Common myeloid progenitor, CD34-positive (primary cell): ENCODE results near the gene CFH. TPM values are rescaled to one million over a fixed set of nuclear protein-coding genes. Genes with fewer than 3 reads are reported as not detected.

Experiments
- CTCF ChIA-PET: fragments of 350-600 bp; sonication (Branson Sonifier 250); formaldehyde crosslinking; loops from one replicate; lab custom pipeline; 2021; ENCODE audit warnings: antibody characterized with exemption; lab: Charles Lee
- POLR2A ChIA-PET: fragments of 350-600 bp; sonication (Branson Sonifier 250); formaldehyde crosslinking; loops from one replicate; lab custom pipeline; 2021; ENCODE audit warnings: antibody characterized with exemption; lab: Charles Lee
- DNase-seq, 3 donors: peaks; one replicate each; pipeline versions ENCODE4 v3.0.0 to v3.0.0-alpha.2; 2013
- H3K27ac ChIP-seq, 2 experiments: 1 replicate in 1 of 2; 2 replicates in 1 of 2; pipeline ENCODE4 v1.7.0; 2013; ENCODE audit warnings: inconsistent platforms in 2 of 2, low read length in 2 of 2, mild to moderate bottlenecking in 2 of 2, low read depth in 1 of 2, moderate library complexity in 1 of 2; ENCODE audit not compliant: severe bottlenecking in 2 of 2, insufficient read depth in 1 of 2, poor library complexity in 1 of 2
- H3K27me3 ChIP-seq, 5 experiments: replicated peaks in 2 of 5; 1 replicate in 3 of 5; 2 replicates in 2 of 5; pipeline versions ENCODE4 v1.6.1 to v1.7.0; 2013; ENCODE audit warnings: low read length in 4 of 5, mild to moderate bottlenecking in 2 of 5, moderate library complexity in 2 of 5, inconsistent platforms in 1 of 5; ENCODE audit not compliant: insufficient read depth in 5 of 5, control insufficient read depth in 4 of 5
- H3K36me3 ChIP-seq, 4 experiments: 1 replicate in 2 of 4; 2 replicates in 2 of 4; pipeline versions ENCODE4 v1.6.1 to v1.7.0; 2013; ENCODE audit warnings: low read length in 3 of 4, control low read depth in 1 of 4, mild to moderate bottlenecking in 1 of 4; ENCODE audit not compliant: control insufficient read depth in 4 of 4, insufficient read depth in 4 of 4
- H3K4me1 ChIP-seq, 4 experiments: 1 replicate in 3 of 4; 2 replicates in 1 of 4; pipeline versions ENCODE4 v1.6.1 to v1.7.1; 2013; ENCODE audit warnings: low read length in 3 of 4, mild to moderate bottlenecking in 3 of 4, control low read depth in 1 of 4, inconsistent platforms in 1 of 4, moderate library complexity in 1 of 4; ENCODE audit not compliant: control insufficient read depth in 4 of 4, insufficient read depth in 4 of 4; ENCODE audit errors: control extremely low read depth in 1 of 4
- H3K4me3 ChIP-seq, 7 experiments: 1 replicate in 4 of 7; 2 replicates in 3 of 7; pipeline versions ENCODE4 v1.5.1 to v1.7.0; 2013; ENCODE audit warnings: mild to moderate bottlenecking in 7 of 7, low read length in 6 of 7, moderate library complexity in 6 of 7, inconsistent platforms in 2 of 7, low read depth in 2 of 7, control low read depth in 1 of 7; ENCODE audit not compliant: insufficient read depth in 4 of 7, control insufficient read depth in 1 of 7; ENCODE audit errors: extremely low read depth in 1 of 7
- H3K9me3 ChIP-seq, 5 experiments: 1 replicate in 4 of 5; 2 replicates in 1 of 5; pipeline versions ENCODE4 v1.6.1 to v1.7.1; 2013; ENCODE audit warnings: low read length in 4 of 5, mild to moderate bottlenecking in 2 of 5, inconsistent platforms in 1 of 5, low read depth in 1 of 5, moderate library complexity in 1 of 5; ENCODE audit not compliant: control insufficient read depth in 4 of 5, insufficient read depth in 2 of 5; ENCODE audit errors: control extremely low read depth in 1 of 5
- WGBS: methylation state at CpG from one replicate; pipeline ENCODE4 v1.1.5; 2013; ENCODE audit not compliant: insufficient coverage; 5-methylcytosine and 5-hydroxymethylcytosine counted together
- polyA plus RNA-seq: library from polyadenylated mRNA; unstranded; fragments of 120-200 nt; gene quantifications from one replicate; pipeline ENCODE4 v1.2.1, GENCODE V29; 2013

The CFH gene
- 39.1 TPM for polyA plus RNA-seq

DNA sequence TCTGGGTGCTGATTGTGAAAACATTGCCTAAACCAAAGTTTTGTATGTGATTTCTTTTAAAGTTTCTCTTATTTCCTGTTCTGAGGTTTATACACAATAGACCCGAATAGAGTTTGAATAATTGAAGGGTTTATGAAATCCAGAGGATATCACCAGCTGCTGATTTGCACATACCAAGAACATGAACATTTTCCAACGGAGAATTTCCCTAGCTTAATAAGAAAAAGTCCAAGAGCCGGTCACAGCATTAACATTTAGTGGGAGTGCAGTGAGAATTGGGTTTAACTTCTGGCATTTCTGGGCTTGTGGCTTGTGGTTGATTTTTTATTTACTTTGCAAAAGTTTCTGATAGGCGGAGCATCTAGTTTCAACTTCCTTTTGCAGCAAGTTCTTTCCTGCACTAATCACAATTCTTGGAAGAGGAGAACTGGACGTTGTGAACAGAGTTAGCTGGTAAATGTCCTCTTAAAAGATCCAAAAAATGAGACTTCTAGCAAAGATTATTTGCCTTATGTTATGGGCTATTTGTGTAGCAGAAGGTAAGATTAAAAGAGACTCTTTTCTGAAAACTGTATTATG, at the start of gene CFH:
Gene CFH, plus strand, starts transcription at position 407 of the 579 bp plus-strand sequence. Its CDS starts 75 bp downstream, at position 482.
- no peaks in the 10 kb centered on the region for H3K27me3 ChIP-seq
- peak within 1 kb of the TSS in 1 of 2 experiments; percentile 71 for H3K27ac ChIP-seq
- peak; percentile 30 to 75 (median 74) for DNase-seq
- WGBS = no CpG with 5 or more reads among the region's 5 CpGs
- peak within 1 kb of the TSS in 6 of 7 experiments; percentile 56 to 83 (median 68) for H3K4me3 ChIP-seq
- ChIA-PET CTCF (interaction anchor here (0.9 kb wide), 2 partner anchors 10 to 296 kb away, joined by 3 read pairs; no protein-coding TSS in a partner anchor), POLR2A (no interaction called here)
- no peaks in the 10 kb centered on the region for H3K36me3 ChIP-seq
- H3K4me1 ChIP-seq = peaks cover 0 to 24% (median 11%) of the 10 kb centered on the region in 4 experiments
- no peaks in the 10 kb centered on the region for H3K9me3 ChIP-seq

DNA sequence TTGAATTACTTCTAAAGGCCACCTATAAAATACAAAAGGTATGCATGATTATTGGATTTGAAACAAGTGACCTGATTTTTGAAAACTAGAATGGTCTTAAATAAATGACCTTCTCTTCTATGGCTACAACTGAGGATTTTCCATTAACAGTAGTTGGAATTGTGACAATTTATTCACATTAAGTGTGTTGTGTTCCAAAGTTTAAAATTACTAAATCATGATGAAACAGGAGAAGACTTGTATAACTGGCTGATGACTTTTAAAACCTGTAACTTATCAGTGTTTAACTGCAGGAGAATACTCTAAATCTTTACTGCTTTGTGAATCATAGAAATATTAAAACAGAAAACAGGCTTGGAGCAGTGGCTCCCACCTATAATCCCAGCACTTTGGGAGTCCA, 48.2 kb upstream of the CFH start:
- Histone ChIP-seq H3K36me3 (no peaks in the 10 kb centered on the region), H3K9me3 (no peaks in the 10 kb centered on the region), H3K27ac (no peak overlapping the region), H3K4me1 (peaks cover 0 to 12% (median 9%) of the 10 kb centered on the region in 4 experiments), H3K4me3 (no peak overlapping the region), H3K27me3 (no peaks in the 10 kb centered on the region)
- no peak for DNase-seq
- ChIA-PET POLR2A (no interaction called here), CTCF (no interaction called here)

DNA sequence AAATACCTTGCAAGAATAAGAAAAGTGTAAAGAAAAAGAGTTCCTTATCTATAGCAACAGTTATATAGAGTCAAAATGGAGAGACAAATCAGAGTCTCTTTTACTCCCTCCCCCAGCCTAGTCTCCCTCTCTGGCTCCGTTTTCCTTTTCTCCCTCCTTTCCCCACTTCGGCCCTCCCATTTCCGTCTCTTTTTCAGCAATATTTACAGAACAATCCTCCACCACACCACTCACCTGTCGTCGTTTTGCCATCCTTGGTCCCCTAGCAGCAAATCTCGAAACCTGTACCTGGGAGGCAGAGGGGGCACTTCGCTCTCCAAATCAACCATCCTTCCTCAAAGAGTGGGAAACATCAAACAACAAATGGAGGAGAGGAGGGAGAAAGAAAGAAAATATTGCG, 43.9 kb upstream of the CFH start:
- H3K4me1 ChIP-seq = peaks cover 0 to 18% (median 13%) of the 10 kb centered on the region in 4 experiments
- H3K27me3 ChIP-seq = no peaks in the 10 kb centered on the region
- peak in 1 of 3 donors; percentile 19 for DNase-seq
- peak overlapping the region; percentile 66 to 90 (median 78) for H3K4me3 ChIP-seq
- CTCF ChIA-PET = no interaction called here
- no peak overlapping the region for H3K27ac ChIP-seq
- POLR2A ChIA-PET = no interaction called here
- no peaks in the 10 kb centered on the region for H3K36me3 ChIP-seq
- no peaks in the 10 kb centered on the region for H3K9me3 ChIP-seq
- WGBS = 0% methylated on average over 4 of the region's 8 CpGs

DNA sequence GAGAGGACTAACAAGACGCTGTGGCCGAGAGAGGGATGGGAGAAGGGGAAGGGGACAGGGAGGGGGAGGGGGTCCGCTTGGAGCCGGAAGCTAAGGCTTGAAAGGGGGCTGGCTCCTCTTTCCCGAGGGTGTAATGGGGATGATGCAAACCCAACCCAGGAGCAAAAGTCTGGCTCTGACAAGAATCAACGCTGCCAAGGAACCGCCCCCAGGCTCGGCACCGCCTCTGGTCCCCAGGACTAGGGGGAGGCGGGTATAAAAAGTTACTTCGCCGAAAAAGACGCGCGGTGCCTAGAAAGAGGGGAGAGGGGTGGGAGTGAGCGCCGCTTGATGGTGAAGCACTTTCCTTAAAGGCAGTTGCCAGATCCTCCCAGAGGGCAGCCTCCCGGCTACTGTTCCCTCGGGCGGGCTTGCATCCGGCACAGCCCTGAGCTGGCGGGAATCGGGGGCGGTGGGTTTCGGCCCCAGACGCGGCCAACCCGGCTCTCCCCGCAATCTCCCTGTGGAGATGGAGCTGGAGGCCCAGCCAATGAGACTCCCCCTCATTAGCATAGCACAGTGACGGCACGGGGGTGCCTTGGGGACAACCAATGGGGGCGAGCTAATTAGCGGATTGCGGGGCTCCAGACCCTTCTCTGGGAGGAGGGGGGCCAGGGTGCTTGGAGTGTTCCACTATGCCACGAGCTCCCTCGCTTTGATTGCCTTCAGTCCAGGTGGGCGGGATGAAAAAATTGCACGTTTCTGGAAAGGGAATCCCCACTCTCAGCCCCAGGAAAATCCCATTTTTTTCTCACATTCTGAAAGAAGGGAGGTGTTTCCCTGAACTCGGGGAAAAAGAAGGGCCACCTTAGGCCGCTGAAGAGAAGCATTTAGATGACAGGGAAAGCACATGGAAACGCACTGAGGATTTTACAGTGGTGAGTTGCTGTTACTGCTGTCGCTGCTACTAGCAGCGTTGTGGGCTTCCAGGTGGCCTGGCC, 43.2 kb upstream of the CFH start, which contains the start of gene KCNT2:
Gene KCNT2, minus strand, starts transcription at position 51 of the 980 bp plus-strand sequence. CDS start 131 bp downstream, outside the sequence.
- no peaks in the 10 kb centered on the region for H3K9me3 ChIP-seq
- ChIA-PET CTCF (interaction anchor here (0.9 to 1.5 kb wide), 4 partner anchors 10 to 252 kb away, joined by 3 to 4 read pairs (median 4); no protein-coding TSS in a partner anchor), POLR2A (interaction anchor here (0.5 kb wide), 1 partner anchor 461 kb away, joined by 3 read pairs; no protein-coding TSS in a partner anchor)
- no peaks in the 10 kb centered on the region for H3K27me3 ChIP-seq
- H3K4me1 ChIP-seq = peaks cover 0 to 18% (median 13%) of the 10 kb centered on the region in 4 experiments
- H3K27ac ChIP-seq = no peak within 1 kb of the TSS
- no peaks in the 10 kb centered on the region for H3K36me3 ChIP-seq
- WGBS = under 1% methylated on average over 31 of the region's 43 CpGs
- DNase-seq = peak; percentile 61 to 92 (median 91)
- H3K4me3 ChIP-seq = peak within 1 kb of the TSS; percentile 66 to 90 (median 78)

DNA sequence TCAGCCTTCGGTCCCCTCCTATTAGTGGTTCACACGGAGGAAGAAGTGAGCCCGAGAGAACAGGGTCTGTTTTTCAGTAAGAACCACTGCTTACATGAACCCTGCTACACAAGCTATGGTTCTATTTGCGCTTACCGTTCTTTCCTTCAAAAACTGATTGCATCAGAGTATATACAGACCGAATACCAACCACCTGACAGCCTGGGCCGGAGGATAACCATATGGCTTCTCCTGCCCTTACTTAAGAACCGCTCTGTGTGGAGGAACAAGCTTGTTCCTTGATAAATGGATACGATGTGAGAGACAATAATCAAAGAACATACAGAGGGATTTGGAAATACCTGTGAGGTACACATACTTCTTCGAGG, 42.5 kb upstream of the CFH start:
- CTCF ChIA-PET = interaction anchor here (0.9 to 1.5 kb wide), 4 partner anchors 11 to 252 kb away, joined by 3 to 4 read pairs (median 4); no protein-coding TSS in a partner anchor
- DNase-seq = no peak
- POLR2A ChIA-PET = no interaction called here
- 33% methylated on average over 9 of the region's 10 CpGs for WGBS
- H3K9me3 ChIP-seq = no peaks in the 10 kb centered on the region
- H3K27me3 ChIP-seq = no peaks in the 10 kb centered on the region
- peak overlapping the region in 5 of 7 experiments; percentile 71 to 90 (median 78) for H3K4me3 ChIP-seq
- H3K4me1 ChIP-seq = peaks cover 0 to 18% (median 13%) of the 10 kb centered on the region in 4 experiments
- H3K27ac ChIP-seq = no peak overlapping the region
- H3K36me3 ChIP-seq = no peaks in the 10 kb centered on the region

DNA sequence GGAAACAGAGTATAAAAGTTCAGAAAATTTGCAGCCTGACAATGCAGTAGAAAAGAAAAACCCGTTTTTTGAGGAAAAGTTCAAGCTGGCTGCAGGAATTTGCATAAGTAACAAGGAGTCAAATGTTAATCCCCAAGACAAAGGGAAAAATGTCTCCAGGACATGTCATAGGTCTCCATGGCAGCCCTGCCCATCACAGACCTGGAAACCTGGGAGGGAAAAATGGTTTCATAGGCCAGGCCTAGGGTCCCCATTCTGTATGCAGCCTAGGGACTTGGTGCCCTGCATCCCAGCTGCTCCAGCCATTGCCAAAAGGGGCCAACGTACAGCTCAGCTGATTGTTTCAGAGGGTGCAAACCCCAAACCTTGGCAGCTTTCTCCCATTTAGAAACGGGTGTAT, 40.0 kb upstream of the CFH start:
- H3K27me3 ChIP-seq = no peaks in the 10 kb centered on the region
- no peak overlapping the region for H3K27ac ChIP-seq
- WGBS = 100% methylated on average over 2 of the region's 3 CpGs
- no peaks in the 10 kb centered on the region for H3K36me3 ChIP-seq
- peaks cover 0 to 18% (median 13%) of the 10 kb centered on the region in 4 experiments for H3K4me1 ChIP-seq
- no peak overlapping the region for H3K4me3 ChIP-seq
- DNase-seq = no peak
- ChIA-PET POLR2A (no interaction called here), CTCF (no interaction called here)
- no peaks in the 10 kb centered on the region for H3K9me3 ChIP-seq
